Measurements from ENCODE around the gene PTPRN2.

DNA sequence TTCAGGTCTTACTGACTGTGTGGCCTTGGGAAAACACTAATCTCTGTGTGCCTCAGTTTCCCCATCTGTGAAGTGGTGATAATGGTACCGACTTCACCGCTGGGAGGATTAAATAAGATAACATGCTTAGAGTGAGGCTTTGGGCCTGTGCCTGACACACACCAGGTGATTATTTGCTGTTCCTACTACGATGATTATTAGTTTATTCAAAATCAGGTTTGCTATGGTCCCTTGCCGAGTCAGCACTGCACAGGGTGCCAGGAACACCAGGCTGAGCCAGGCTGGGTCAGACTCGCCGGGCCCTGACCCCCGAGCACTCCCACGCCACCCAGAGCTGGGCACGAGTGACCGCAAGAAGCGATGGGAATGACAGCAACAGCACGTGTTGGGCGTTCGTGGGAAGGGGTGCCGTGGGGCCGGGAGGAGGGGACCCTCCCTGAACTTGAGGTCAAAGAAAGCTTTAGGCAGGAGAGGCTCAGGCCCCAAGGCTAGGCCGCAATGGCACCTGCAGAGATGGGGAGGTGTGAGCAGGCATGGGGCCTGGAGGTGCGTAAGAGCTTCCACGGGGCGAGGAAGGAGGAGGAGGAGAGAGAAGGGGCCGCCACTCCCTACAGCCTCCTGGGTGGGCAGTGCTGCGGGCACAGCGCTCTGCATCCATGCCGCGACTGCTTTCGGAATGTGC lies 925.4 kb downstream of the PTPRN2 start:
- TF ChIP-seq POLR2A (IDR thresholded peaks at IDR 0.05; ENCODE audit: extremely low read depth, insufficient read length): no peak
- TF ChIP-seq CTCF (IDR thresholded peaks at IDR 0.05; ENCODE audit: low read depth, low read length): no peak
- no peak for TF ChIP-seq MAX (IDR thresholded peaks at IDR 0.05; ENCODE audit: low read depth, low read length)
- TF ChIP-seq MYC (IDR thresholded peaks at IDR 0.05; ENCODE audit: low read depth, low read length): no peak
